ENCODE measurements around the gene CCDC88C. TPM values are rescaled to one million over a fixed set of nuclear protein-coding genes. Genes with fewer than 3 reads are reported as not detected.

The CCDC88C gene
- total RNA-seq, 1 experiment from 2014 or later = 57.9 TPM

DNA sequence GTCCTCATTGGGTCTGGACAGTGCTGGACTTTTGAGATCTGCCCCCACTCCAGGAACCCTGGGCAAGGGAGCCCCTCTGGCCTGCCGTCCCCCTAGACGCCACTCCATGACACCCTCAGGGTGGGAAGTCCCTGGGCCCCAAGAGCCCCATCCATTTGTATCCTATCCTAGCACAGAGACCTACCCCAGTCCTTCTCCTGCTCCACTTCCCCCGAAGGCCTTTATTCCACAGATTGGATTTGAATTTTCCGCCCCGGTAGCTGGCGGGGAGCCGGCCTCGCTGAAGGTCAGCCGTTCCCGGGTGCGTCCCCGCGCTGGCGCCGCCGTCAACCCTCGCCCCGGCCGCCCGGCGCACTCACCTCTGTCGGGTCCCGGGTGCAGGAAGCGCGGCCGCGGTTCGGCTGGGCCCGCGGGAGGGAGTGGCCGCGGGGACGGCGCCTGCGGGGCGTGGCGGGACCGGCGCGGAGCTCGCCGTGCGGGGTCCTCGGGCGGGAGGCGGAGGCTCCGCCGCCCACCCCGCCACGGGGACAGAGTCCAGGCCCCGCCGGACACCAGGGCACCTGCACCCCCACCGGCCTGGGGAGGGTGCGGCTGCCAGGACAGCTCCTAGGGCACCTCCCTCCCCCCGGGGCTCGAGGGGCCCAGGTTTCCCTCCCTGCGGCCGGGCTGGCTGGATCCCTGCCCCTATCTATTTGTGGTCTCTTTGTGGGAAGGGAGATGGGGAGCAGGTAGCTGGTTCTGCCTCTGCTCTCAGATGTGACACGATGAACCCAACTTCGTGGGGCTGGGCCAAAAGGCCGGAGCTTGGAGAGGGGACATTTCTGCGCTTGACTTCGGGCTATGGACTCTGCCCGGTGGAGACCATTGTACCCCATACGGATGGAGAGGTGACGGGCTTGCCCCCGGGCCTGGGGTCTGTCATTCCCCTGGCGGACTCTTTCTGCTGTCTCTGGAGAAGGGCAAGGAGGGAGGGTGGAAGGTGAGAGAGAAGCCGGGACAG is 153.2 kb downstream of the CCDC88C start:
- Histone ChIP-seq H4K20me1 (ENCODE audit: insufficient read depth, low read depth, low read length) (peaks cover 6% of the 10 kb centered on the region; the same call in 1 of the 2 replicates), H3K36me3 (ENCODE audit: insufficient read depth, low read length) (no peaks in the 10 kb centered on the region), H3K79me2 (ENCODE audit: low read length) (no peaks in the 10 kb centered on the region), H3K27ac (ENCODE audit: low read length) (no peak overlapping the region), H3K4me1 (ENCODE audit: low read length) (no peaks in the 10 kb centered on the region), H3K9me3 (ENCODE audit: low read length) (no peaks in the 10 kb centered on the region), H2AFZ (ENCODE audit: low read length) (no peak overlapping the region), H3K4me2 (ENCODE audit: low read depth, low read length, poor library complexity, severe bottlenecking) (no peak overlapping the region), H3K9me2 (replicated peaks; ENCODE audit: insufficient read depth, low read length) (no peaks in the 10 kb centered on the region), H3K9ac (ENCODE audit: low read length) (no peak overlapping the region), H3K4me3 (ENCODE audit: low read length) (no peak overlapping the region), H3K27me3 (ENCODE audit: low read length) (no peaks in the 10 kb centered on the region)
- no peak for DNase-seq

DNA sequence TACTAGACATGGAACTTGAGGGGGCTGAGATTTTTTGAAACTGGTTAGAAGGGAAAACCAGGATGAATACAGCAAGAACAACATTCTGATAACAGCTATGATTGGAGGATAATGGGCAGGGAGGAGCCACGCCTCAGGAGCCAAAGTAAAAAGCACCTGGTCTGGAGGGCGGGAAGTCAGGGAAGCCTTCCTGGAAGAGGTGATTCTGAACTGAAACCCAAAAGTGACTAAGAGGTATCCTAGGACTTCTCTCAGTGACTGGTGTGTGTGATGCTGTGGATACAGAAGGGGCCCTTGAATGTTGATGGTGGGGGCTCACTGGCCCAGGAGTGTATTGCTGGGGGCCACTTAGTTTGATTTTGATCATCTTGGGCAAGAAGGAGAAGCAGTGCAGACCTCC is 154.3 kb downstream of the CCDC88C start:
- H3K27ac ChIP-seq (ENCODE audit: low read length) = no peak overlapping the region

DNA sequence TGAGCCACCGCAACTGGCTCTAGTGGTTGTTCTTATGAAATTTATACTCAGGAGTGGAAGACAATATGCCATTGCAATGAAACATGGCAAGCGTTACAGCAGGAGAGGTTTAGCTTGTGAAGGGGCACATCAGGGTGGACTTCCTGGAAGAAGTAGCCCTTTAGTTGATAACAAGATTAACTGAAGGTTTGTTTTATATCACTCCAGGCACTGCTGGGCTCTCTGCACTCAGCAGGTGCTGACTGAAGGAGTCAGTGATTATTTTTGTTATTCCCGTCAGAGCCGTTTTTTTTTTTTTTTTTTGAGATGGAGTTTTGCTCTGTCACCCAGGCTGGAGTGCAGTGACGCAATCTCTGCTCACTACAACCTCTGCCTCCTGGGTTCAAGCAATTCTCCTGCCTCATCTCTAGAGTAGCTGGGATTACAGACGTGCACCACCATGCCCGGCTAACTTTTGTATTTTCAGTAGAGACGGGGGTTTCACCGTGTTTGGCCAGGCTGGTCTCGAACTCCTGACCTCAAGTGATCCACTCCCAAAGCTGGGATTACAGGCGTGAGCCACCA is 155.6 kb downstream of the CCDC88C start:
- H3K4me3 ChIP-seq (ENCODE audit: low read length) = no peak overlapping the region
- no peak overlapping the region for H3K27ac ChIP-seq (ENCODE audit: low read length)
- H3K4me1 ChIP-seq (ENCODE audit: low read length) = peaks cover 3% of the 10 kb centered on the region; the same call in 1 of the 2 replicates
- H3K9me3 ChIP-seq (ENCODE audit: low read length) = no peaks in the 10 kb centered on the region
- no peaks in the 10 kb centered on the region for H3K9me2 ChIP-seq (replicated peaks; ENCODE audit: insufficient read depth, low read length)
- H4K20me1 ChIP-seq (ENCODE audit: insufficient read depth, low read depth, low read length) = no peaks in the 10 kb centered on the region
- no peak overlapping the region for H2AFZ ChIP-seq (ENCODE audit: low read length)
- DNase-seq = no peak
- H3K4me2 ChIP-seq (ENCODE audit: low read depth, low read length, poor library complexity, severe bottlenecking) = no peak overlapping the region
- H3K27me3 ChIP-seq (ENCODE audit: low read length) = no peaks in the 10 kb centered on the region
- H3K9ac ChIP-seq (ENCODE audit: low read length) = no peak overlapping the region
- no peaks in the 10 kb centered on the region for H3K79me2 ChIP-seq (ENCODE audit: low read length)
- H3K36me3 ChIP-seq (ENCODE audit: insufficient read depth, low read length) = no peaks in the 10 kb centered on the region

More for the DNA sequence above, 154.3 kb downstream of the CCDC88C start:
- Histone ChIP-seq H3K9me2 (replicated peaks; ENCODE audit: insufficient read depth, low read length) (no peaks in the 10 kb centered on the region), H3K4me3 (ENCODE audit: low read length) (no peak overlapping the region), H3K27me3 (ENCODE audit: low read length) (no peaks in the 10 kb centered on the region), H3K4me2 (ENCODE audit: low read depth, low read length, poor library complexity, severe bottlenecking) (no peak overlapping the region), H3K9ac (ENCODE audit: low read length) (no peak overlapping the region), H3K79me2 (ENCODE audit: low read length) (no peaks in the 10 kb centered on the region), H3K36me3 (ENCODE audit: insufficient read depth, low read length) (no peaks in the 10 kb centered on the region), H2AFZ (ENCODE audit: low read length) (no peak overlapping the region), H3K9me3 (ENCODE audit: low read length) (no peaks in the 10 kb centered on the region), H3K4me1 (ENCODE audit: low read length) (no peaks in the 10 kb centered on the region), H4K20me1 (ENCODE audit: insufficient read depth, low read depth, low read length) (peaks cover 6% of the 10 kb centered on the region; the same call in 1 of the 2 replicates)
- no peak for DNase-seq

DNA sequence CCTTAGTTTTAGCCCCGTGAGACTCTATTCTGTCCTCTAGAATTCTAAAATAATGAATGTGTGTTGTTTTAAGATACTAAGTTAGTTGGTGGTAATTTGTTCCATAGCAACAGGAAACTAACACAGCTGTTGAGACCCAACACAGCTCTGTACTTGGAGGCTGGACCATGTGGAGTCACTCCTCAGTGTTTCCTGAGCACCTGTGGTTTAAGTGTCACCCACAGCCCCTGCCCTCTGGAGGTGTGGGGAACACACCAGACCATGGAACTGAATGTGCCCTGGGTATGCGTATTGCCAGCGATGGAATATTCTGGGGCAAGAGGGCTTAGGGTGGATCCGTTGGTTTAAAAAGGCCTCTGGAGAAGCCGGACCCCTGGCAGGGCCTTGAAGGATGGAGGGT is 156.5 kb downstream of the CCDC88C start:
- no peak overlapping the region for H3K27ac ChIP-seq (ENCODE audit: low read length)
- no peaks in the 10 kb centered on the region for H3K9me3 ChIP-seq (ENCODE audit: low read length)
- H3K4me2 ChIP-seq (ENCODE audit: low read depth, low read length, poor library complexity, severe bottlenecking) = no peak overlapping the region
- no peaks in the 10 kb centered on the region for H3K36me3 ChIP-seq (ENCODE audit: insufficient read depth, low read length)
- no peaks in the 10 kb centered on the region for H3K79me2 ChIP-seq (ENCODE audit: low read length)
- no peak overlapping the region for H3K9ac ChIP-seq (ENCODE audit: low read length)
- no peaks in the 10 kb centered on the region for H3K9me2 ChIP-seq (replicated peaks; ENCODE audit: insufficient read depth, low read length)
- H3K4me3 ChIP-seq (ENCODE audit: low read length) = no peak overlapping the region
- H3K27me3 ChIP-seq (ENCODE audit: low read length) = no peaks in the 10 kb centered on the region
- no peak overlapping the region for H2AFZ ChIP-seq (ENCODE audit: low read length)
- no peaks in the 10 kb centered on the region for H4K20me1 ChIP-seq (ENCODE audit: insufficient read depth, low read depth, low read length)
- no peak for DNase-seq
- H3K4me1 ChIP-seq (ENCODE audit: low read length) = peaks cover 3% of the 10 kb centered on the region; the same call in 1 of the 2 replicates

DNA sequence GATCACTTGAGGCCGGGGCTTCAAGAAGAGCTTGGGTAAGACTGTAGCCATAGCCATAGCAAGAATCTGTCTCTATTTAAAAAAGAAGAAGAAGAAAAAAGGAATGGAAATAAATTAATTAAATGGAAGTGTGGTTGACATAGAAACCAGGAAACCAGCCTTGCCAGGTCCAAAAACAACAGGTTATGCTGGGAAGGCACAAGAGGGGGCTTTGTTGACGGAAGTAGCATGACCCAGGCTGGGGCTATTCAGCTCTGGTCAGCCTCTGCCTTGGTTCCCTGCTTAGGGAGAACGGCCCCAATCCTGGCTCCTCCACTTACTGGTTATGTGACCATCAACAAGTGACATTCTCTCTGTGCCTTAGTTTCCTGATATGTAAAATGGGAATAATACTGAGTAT is 158.7 kb downstream of the CCDC88C start:
- Histone ChIP-seq H3K27me3 (ENCODE audit: low read length) (no peaks in the 10 kb centered on the region), H4K20me1 (ENCODE audit: insufficient read depth, low read depth, low read length) (no peaks in the 10 kb centered on the region), H3K79me2 (ENCODE audit: low read length) (no peaks in the 10 kb centered on the region), H3K9me3 (ENCODE audit: low read length) (no peaks in the 10 kb centered on the region), H3K4me3 (ENCODE audit: low read length) (no peak overlapping the region), H3K36me3 (ENCODE audit: insufficient read depth, low read length) (no peaks in the 10 kb centered on the region), H3K9ac (ENCODE audit: low read length) (no peak overlapping the region), H3K4me2 (ENCODE audit: low read depth, low read length, poor library complexity, severe bottlenecking) (no peak overlapping the region), H3K9me2 (replicated peaks; ENCODE audit: insufficient read depth, low read length) (no peaks in the 10 kb centered on the region), H2AFZ (ENCODE audit: low read length) (no peak overlapping the region), H3K27ac (ENCODE audit: low read length) (no peak overlapping the region), H3K4me1 (ENCODE audit: low read length) (peaks cover 3% of the 10 kb centered on the region; the same call in 1 of the 2 replicates)
- DNase-seq = no peak

DNA sequence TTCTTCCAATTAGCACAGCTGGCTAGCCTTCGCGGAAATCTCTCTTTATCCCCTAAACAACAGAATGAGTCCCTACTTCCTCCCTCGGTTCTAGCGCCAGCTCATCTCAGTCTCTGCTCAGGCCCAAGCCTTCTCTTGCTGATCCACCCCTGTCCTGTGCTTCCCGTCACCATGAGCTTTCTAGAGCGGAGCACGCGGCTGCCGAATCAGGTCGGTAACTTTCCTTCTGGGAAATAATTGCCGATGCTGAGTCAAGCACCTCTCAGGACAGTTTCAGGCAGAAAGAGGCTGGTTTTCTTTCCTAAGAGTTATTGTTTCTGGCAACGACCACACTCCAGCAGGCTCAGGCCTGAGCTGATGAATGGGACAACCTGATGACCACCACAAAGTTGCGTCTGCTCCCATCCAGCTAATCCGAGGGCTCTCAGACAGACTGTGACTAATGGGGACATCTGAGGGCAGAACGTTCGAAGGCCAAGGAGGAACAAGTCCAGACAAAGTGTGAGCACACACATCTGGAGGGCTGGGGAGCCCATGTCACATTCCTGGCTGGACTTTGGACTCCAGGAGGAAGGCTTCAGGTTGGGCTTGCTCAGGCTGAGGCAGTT is 159.5 kb downstream of the CCDC88C start:
- Histone ChIP-seq H3K9me2 (replicated peaks; ENCODE audit: insufficient read depth, low read length) (no peaks in the 10 kb centered on the region), H3K4me2 (ENCODE audit: low read depth, low read length, poor library complexity, severe bottlenecking) (no peak overlapping the region), H3K27me3 (ENCODE audit: low read length) (no peaks in the 10 kb centered on the region; the same call in 1 of the 2 replicates), H3K9ac (ENCODE audit: low read length) (no peak overlapping the region), H4K20me1 (ENCODE audit: insufficient read depth, low read depth, low read length) (no peaks in the 10 kb centered on the region), H3K36me3 (ENCODE audit: insufficient read depth, low read length) (no peaks in the 10 kb centered on the region), H3K4me3 (ENCODE audit: low read length) (no peak overlapping the region), H3K79me2 (ENCODE audit: low read length) (no peaks in the 10 kb centered on the region), H3K9me3 (ENCODE audit: low read length) (no peaks in the 10 kb centered on the region), H2AFZ (ENCODE audit: low read length) (no peak overlapping the region), H3K27ac (ENCODE audit: low read length) (no peak overlapping the region), H3K4me1 (ENCODE audit: low read length) (peaks cover 8% of the 10 kb centered on the region)
- DNase-seq = no peak

DNA sequence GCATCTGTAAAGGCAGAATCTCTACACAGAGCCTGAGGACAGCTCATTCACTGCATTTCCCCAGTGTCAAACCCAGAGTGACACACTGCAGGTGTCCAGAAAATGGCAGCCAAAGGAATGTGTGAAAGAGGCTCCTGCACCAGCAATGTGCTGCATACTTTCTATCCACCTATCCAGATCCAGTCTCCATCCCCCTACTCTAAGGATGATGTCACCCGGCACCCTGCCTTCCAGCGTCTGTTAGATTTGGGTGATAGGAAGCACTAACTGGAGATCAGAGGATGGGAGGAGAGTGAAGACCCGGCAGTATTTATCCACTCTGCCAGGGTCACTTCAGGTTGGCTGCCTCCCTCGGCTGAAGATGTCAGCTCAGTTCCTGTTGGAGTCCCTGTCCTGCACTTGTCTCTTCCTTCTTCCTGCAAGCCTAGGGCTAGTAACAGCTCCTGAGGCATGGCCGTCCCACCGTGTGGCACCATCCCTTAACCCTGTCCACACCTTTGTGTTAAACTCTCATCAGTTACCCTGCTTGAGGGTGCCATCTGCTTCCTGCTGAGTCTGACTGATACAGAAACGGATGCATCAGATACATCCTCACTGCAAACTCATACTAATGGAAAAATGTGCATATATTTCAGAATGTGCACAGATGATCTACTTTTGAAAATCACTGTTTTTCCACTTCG is 160.2 kb downstream of the CCDC88C start:
- Histone ChIP-seq H3K4me3 (ENCODE audit: low read length) (no peak overlapping the region), H3K27me3 (ENCODE audit: low read length) (no peaks in the 10 kb centered on the region; the same call in 1 of the 2 replicates), H3K27ac (ENCODE audit: low read length) (no peak overlapping the region), H2AFZ (ENCODE audit: low read length) (no peak overlapping the region), H3K9me2 (replicated peaks; ENCODE audit: insufficient read depth, low read length) (no peaks in the 10 kb centered on the region), H3K9ac (ENCODE audit: low read length) (no peak overlapping the region), H4K20me1 (ENCODE audit: insufficient read depth, low read depth, low read length) (no peaks in the 10 kb centered on the region), H3K79me2 (ENCODE audit: low read length) (no peaks in the 10 kb centered on the region), H3K4me1 (ENCODE audit: low read length) (peaks cover 13% of the 10 kb centered on the region), H3K36me3 (ENCODE audit: insufficient read depth, low read length) (no peaks in the 10 kb centered on the region), H3K9me3 (ENCODE audit: low read length) (no peaks in the 10 kb centered on the region), H3K4me2 (ENCODE audit: low read depth, low read length, poor library complexity, severe bottlenecking) (no peak overlapping the region)
- DNase-seq = no peak

Data from Karpas-422 (cell line).